Endothelial cell of umbilical vein (primary cell): Measurements from ENCODE around the gene ABCF2. TPM values are rescaled to one million over a fixed set of nuclear protein-coding genes. Genes with fewer than 3 reads are reported as not detected.

ENCODE experiments used
- BruUV-seq: library from RNA; stranded (reverse); fragments of 400-500 nt; replicated peaks from 2 replicates; lab custom pipeline; 2021; lab: Mats Ljungman, UMichigan
- CTCF ChIA-PET: fragments of 300-600, 350-600 bp; sonication (Branson Sonifier 250); formaldehyde crosslinking; loops from one replicate; lab custom pipeline; 2021; ENCODE audit warnings: antibody characterized with exemption, inconsistent platforms; lab: Charles Lee
- POLR2A ChIA-PET: fragments of 300-600, 350-600 bp; sonication (Branson Sonifier 250); formaldehyde crosslinking; loops from one replicate; lab custom pipeline; 2021; ENCODE audit warnings: antibody characterized with exemption, inconsistent platforms; lab: Charles Lee
- DNase-seq: peaks from one replicate; pipeline ENCODE4 v3.0.0-alpha.2; 2011; ENCODE audit warnings: low read depth, low spot score
- FAIRE-seq: peaks from 2 replicates; lab custom pipeline; 2011; peaks lifted over from hg19 to GRCh38; lab: Jason Lieb, UNC
- H2AFZ ChIP-seq: 2 replicates; pipeline ENCODE4 v1.6.0; 2012; ENCODE audit warnings: low read depth, low read length, control low read depth, inconsistent platforms
- H3K27ac ChIP-seq: 2 replicates; pipeline ENCODE4 v1.5.1; 2011; ENCODE audit warnings: low read depth, mild to moderate bottlenecking, control low read depth, low read length, moderate library complexity; ENCODE audit not compliant: insufficient read depth
- H3K27me3 ChIP-seq, 2 experiments: 2 replicates each; pipeline versions ENCODE4 v1.6.0 to v1.6.1; 2011; ENCODE audit warnings: low read length in 2 of 2, mixed read lengths in 1 of 2; ENCODE audit not compliant: control insufficient read depth in 2 of 2, insufficient read depth in 2 of 2
- H3K36me3 ChIP-seq, 2 experiments: 2 replicates in 1 of 2; 3 replicates in 1 of 2; pipeline ENCODE4 v1.5.1; 2011; ENCODE audit warnings: low read length in 2 of 2, mild to moderate bottlenecking in 1 of 2, moderate library complexity in 1 of 2; ENCODE audit not compliant: control insufficient read depth in 2 of 2, insufficient read depth in 2 of 2; ENCODE audit errors: extremely low read depth in 1 of 2
- H3K4me1 ChIP-seq: 3 replicates; pipeline ENCODE4 v1.5.1; 2011; ENCODE audit warnings: mild to moderate bottlenecking, low read length; ENCODE audit not compliant: control insufficient read depth, insufficient read depth; ENCODE audit errors: extremely low read depth
- H3K4me2 ChIP-seq: 2 replicates; pipeline ENCODE4 v1.6.1; 2011; ENCODE audit warnings: low read length, control low read depth, mixed read lengths; ENCODE audit not compliant: insufficient read depth
- H3K4me3 ChIP-seq, 3 experiments: fragments of 200-600 bp in 1 of 3; sonication (generic), shearing (Covaris generic) in 1 of 3; replicated peaks in 1 of 3; 2 replicates each; pipeline ENCODE4 v1.5.1; 2011 to 2016; ENCODE audit warnings: control low read depth in 3 of 3, low read length in 3 of 3, mild to moderate bottlenecking in 2 of 3, inconsistent platforms in 1 of 3, low read depth in 1 of 3, moderate library complexity in 1 of 3; ENCODE audit not compliant: insufficient read depth in 1 of 3
- H3K79me2 ChIP-seq: 2 replicates; pipeline ENCODE4 v1.6.0; 2012; ENCODE audit warnings: low read length, inconsistent platforms; ENCODE audit not compliant: control insufficient read depth, insufficient read depth
- H3K9ac ChIP-seq: replicated peaks from 2 replicates; pipeline ENCODE3; 2011; ENCODE audit warnings: low read length, control low read depth; ENCODE audit not compliant: insufficient read depth; ENCODE audit errors: extremely low read depth
- H3K9me1 ChIP-seq: replicated peaks from 3 replicates; pipeline ENCODE4 v1.6.0; 2011; ENCODE audit warnings: mild to moderate bottlenecking, low read length; ENCODE audit not compliant: control insufficient read depth, insufficient read depth; ENCODE audit errors: extremely low read depth
- H3K9me3 ChIP-seq: replicated peaks from 2 replicates; pipeline ENCODE4 v1.5.1; 2012; ENCODE audit warnings: low read length, inconsistent platforms; ENCODE audit not compliant: control insufficient read depth, insufficient read depth
- H4K20me1 ChIP-seq: replicated peaks from 2 replicates; pipeline ENCODE3; 2011; ENCODE audit warnings: mild to moderate bottlenecking, low read length; ENCODE audit not compliant: control insufficient read depth, insufficient read depth; ENCODE audit errors: extremely low read depth
- EZH2 ChIP-seq: IDR thresholded peaks from 2 replicates; pipeline ENCODE4 v1.6.1; 2012; ENCODE audit warnings: borderline replicate concordance, low read depth, mild to moderate bottlenecking, moderate library complexity, low read length, inconsistent platforms; ENCODE audit not compliant: severe bottlenecking
- FOS ChIP-seq: IDR thresholded peaks from 2 replicates; pipeline ENCODE4 v1.6.1; 2011; ENCODE audit warnings: mild to moderate bottlenecking, low read length, moderate library complexity, borderline replicate concordance; ENCODE audit not compliant: insufficient read depth
- GATA2 ChIP-seq: IDR thresholded peaks from 2 replicates; pipeline ENCODE4 v1.7.0; 2011; ENCODE audit warnings: low read depth, mild to moderate bottlenecking, moderate library complexity, mixed read lengths, low read length; ENCODE audit not compliant: insufficient read length, insufficient read depth
- JUN ChIP-seq: IDR thresholded peaks from 2 replicates; pipeline ENCODE4 v1.6.1; 2011; ENCODE audit warnings: borderline replicate concordance, low read depth; ENCODE audit not compliant: insufficient read length, insufficient read depth
- MAX ChIP-seq: IDR thresholded peaks from 2 replicates; pipeline ENCODE4 v1.6.1; 2011; ENCODE audit not compliant: insufficient read depth, insufficient read length
- MYC ChIP-seq: IDR thresholded peaks from one replicate; pipeline ENCODE4 v1.6.1; 2011; ENCODE audit warnings: mild to moderate bottlenecking, low read depth, low read length
- POLR2A ChIP-seq: IDR thresholded peaks from 2 replicates; pipeline ENCODE4 v1.6.1; 2012; ENCODE audit warnings: low read depth, mild to moderate bottlenecking, control low read depth, low read length
- POLR2AphosphoS5 ChIP-seq: IDR thresholded peaks from 2 replicates; pipeline ENCODE4 v1.6.1; 2012; ENCODE audit warnings: low read depth, mild to moderate bottlenecking, control low read depth, low read length, moderate library complexity; ENCODE audit not compliant: insufficient read depth
- dilution Hi-C: fragments of 300-500 bp; cut with MboI; formaldehyde crosslinking; loops from one replicate; pipeline ENCODE4 v1.15.0; 2019; ENCODE audit warnings: low sequenced_read_pairs; ENCODE audit not compliant: extremely low pct_ligation_motif_present
- intact Hi-C: fragments of 100-400 bp; cut with micrococcal nuclease; formaldehyde crosslinking; loops from one replicate; pipeline ENCODE4 v1.10.0; 2022
- polyA plus RNA-seq, 4 experiments: library from polyadenylated mRNA; depleted of rRNA in 3 of 4; stranded (reverse) in 3 of 4; unstranded in 1 of 4; fragments of >200 nt; gene quantifications; 2 replicates each; pipeline versions ENCODE4 v1.2.1 to v1.2.3, GENCODE V29; 2011 to 2012; ENCODE audit warnings: missing spikeins in 1 of 4
- total RNA-seq: library from RNA; stranded (reverse); gene quantifications from 2 replicates; pipeline ENCODE4 v1.2.3, GENCODE V29; 2021
- TF ChIP-seq, protein P1 (sequence below), 2 donors: IDR thresholded peaks; 1 replicate in 1 of 2; 2 replicates in 1 of 2; pipeline ENCODE4 v1.5.1; 2011; ENCODE audit warnings: low read length in 2 of 2, mild to moderate bottlenecking in 2 of 2, moderate library complexity in 2 of 2, control low read depth in 1 of 2, inconsistent platforms in 1 of 2, low read depth in 1 of 2; ENCODE audit not compliant: insufficient read depth in 1 of 2; ENCODE audit errors: extremely low read depth in 1 of 2

ABCF2 gene
- total and polyA plus RNA-seq, 2 donors (not counting 3 experiments of a cell fraction or from before 2014, with no cell fraction given): 45.3 to 61.6 TPM

DNA sequence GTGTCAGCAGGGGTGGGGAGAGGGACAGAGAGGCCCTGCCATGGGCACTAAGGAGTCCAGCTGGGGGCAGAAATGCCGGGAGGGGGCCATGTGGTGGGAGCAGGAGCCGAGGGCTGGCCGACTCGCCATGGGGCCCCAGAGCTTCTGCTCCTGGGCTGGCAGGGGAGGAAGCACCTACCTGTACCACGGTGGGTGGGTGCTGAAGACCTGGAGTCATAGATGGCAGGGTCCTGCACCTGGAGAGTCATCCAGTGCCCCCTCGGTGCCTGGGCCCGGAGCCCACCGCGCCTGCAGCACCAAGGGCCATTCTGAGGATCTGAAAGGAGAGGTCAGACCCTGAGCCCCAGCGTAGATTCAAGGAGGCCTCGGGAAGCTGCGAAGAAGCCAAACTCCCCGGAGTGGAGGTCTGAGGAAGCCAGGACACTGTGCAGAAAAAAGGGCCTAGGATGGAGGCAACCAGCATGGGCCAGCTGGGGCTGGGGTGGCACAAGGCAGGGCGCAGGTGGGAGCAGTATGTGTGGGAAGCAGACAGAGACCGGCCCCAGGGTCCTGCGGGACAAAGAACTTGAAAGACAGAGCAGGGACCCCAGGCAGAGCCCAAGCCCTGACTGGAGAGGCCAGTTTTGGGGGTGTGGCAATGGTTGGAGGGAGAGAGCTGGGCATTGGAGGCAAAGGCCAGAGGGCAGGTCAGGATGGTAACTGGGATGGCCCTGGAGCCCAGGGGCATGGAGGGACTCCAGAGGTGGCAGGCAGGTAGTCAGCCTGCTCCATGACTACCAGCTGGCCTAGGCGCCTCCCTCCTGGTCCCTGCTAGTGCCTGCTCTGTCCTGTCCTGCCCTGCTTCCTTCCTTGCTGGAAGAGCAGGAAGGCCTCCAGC lies 48.2 kb upstream of the ABCF2 start:
- H3K27ac ChIP-seq: no peak overlapping the region
- dilution Hi-C loops (no loop called here), intact Hi-C loops (no loop called here)
- POLR2A ChIA-PET: no interaction called here
- H3K36me3 ChIP-seq: no peaks in the 10 kb centered on the region
- H3K27me3 ChIP-seq: peaks cover 7 to 9% of the 10 kb centered on the region in 2 experiments
- H3K9me1 ChIP-seq: no peaks in the 10 kb centered on the region
- no peak overlapping the region for H3K4me2 ChIP-seq
- no peaks in the 10 kb centered on the region for H3K4me1 ChIP-seq
- H3K9me3 ChIP-seq: no peaks in the 10 kb centered on the region
- no peak for TF ChIP-seq MYC
- TF ChIP-seq FOS: no peak
- no peak for TF ChIP-seq GATA2
- TF ChIP-seq MAX: no peak
- TF ChIP-seq POLR2AphosphoS5: no peak
- TF ChIP-seq, protein P1, sequence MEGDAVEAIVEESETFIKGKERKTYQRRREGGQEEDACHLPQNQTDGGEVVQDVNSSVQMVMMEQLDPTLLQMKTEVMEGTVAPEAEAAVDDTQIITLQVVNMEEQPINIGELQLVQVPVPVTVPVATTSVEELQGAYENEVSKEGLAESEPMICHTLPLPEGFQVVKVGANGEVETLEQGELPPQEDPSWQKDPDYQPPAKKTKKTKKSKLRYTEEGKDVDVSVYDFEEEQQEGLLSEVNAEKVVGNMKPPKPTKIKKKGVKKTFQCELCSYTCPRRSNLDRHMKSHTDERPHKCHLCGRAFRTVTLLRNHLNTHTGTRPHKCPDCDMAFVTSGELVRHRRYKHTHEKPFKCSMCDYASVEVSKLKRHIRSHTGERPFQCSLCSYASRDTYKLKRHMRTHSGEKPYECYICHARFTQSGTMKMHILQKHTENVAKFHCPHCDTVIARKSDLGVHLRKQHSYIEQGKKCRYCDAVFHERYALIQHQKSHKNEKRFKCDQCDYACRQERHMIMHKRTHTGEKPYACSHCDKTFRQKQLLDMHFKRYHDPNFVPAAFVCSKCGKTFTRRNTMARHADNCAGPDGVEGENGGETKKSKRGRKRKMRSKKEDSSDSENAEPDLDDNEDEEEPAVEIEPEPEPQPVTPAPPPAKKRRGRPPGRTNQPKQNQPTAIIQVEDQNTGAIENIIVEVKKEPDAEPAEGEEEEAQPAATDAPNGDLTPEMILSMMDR (IDR thresholded peaks at IDR 0.05; ENCODE audit: extremely low read depth in 1 of 2, insufficient read depth in 1 of 2, low read depth in 1 of 2, low read length in 2 of 2): no peak
- TF ChIP-seq JUN: no peak
- no peak for TF ChIP-seq EZH2
- TF ChIP-seq POLR2A: no peak
- no peaks in the 10 kb centered on the region for H4K20me1 ChIP-seq
- H3K79me2 ChIP-seq: no peaks in the 10 kb centered on the region
- BruUV-seq: no TSS peak
- no peak for DNase-seq
- CTCF ChIA-PET: no interaction called here
- no peak overlapping the region for H3K4me3 ChIP-seq
- H3K9ac ChIP-seq: no peak overlapping the region
- no peak overlapping the region for H2AFZ ChIP-seq
- FAIRE-seq: no peak
